GM08714 (cell line): ENCODE data around the gene ZCWPW2.

ENCODE experiments used
- H3K4me3 ChIP-seq: fragments of 200-500 bp; sonication (Bioruptor generic); 2 replicates; pipeline ENCODE4 v1.5.1; 2014; ENCODE audit warnings: mild to moderate bottlenecking, low read length, inconsistent platforms
- ZNF274 ChIP-seq: IDR thresholded peaks from 2 replicates; pipeline ENCODE4 v1.6.1; 2012; ENCODE audit warnings: mild to moderate bottlenecking, low read depth, low read length

Gene ZCWPW2

GRCh38 chr3:28476194-28476593 lies 127.7 kb downstream of the ZCWPW2 start:
- no peak for TF ChIP-seq ZNF274
- no peak overlapping the region for H3K4me3 ChIP-seq

- no peak overlapping the region for H3K4me3 ChIP-seq
- TF ChIP-seq ZNF274 = no peak
Measured at GRCh38 chr3:28476764-28477163, 128.2 kb downstream of the ZCWPW2 start.

- no peak for TF ChIP-seq ZNF274
- H3K4me3 ChIP-seq = no peak overlapping the region
Measured at GRCh38 chr3:28485164-28485563, 136.6 kb downstream of the ZCWPW2 start.

GRCh38 chr3:28495301-28495700 lies 146.8 kb downstream of the ZCWPW2 start:
- H3K4me3 ChIP-seq = no peak overlapping the region
- no peak for TF ChIP-seq ZNF274

GRCh38 chr3:28502397-28502937 lies 153.9 kb downstream of the ZCWPW2 start:
- no peak overlapping the region for H3K4me3 ChIP-seq
- TF ChIP-seq ZNF274 = no peak

GRCh38 chr3:28504976-28505375 lies 156.5 kb downstream of the ZCWPW2 start:
- no peak overlapping the region for H3K4me3 ChIP-seq
- no peak for TF ChIP-seq ZNF274

- TF ChIP-seq ZNF274 = no peak
- H3K4me3 ChIP-seq = no peak overlapping the region
Measured at GRCh38 chr3:28521663-28522062, 173.1 kb downstream of the ZCWPW2 start.

- TF ChIP-seq ZNF274 = no peak
Measured at GRCh38 chr3:28542351-28542750, 193.8 kb downstream of the ZCWPW2 start.

GRCh38 chr3:28544236-28544635 lies 195.7 kb downstream of the ZCWPW2 start:
- no peak for TF ChIP-seq ZNF274
- H3K4me3 ChIP-seq = no peak overlapping the region

More at GRCh38 chr3:28542351-28542750, 193.8 kb downstream of the ZCWPW2 start:
- H3K4me3 ChIP-seq = no peak overlapping the region

GRCh38 chr3:28544831-28545230 lies 196.3 kb downstream of the ZCWPW2 start:
- TF ChIP-seq ZNF274 = no peak

GRCh38 chr3:28547677-28548076 lies 199.2 kb downstream of the ZCWPW2 start:
- H3K4me3 ChIP-seq = no peak overlapping the region
- no peak for TF ChIP-seq ZNF274

More at GRCh38 chr3:28544831-28545230, 196.3 kb downstream of the ZCWPW2 start:
- no peak overlapping the region for H3K4me3 ChIP-seq

GRCh38 chr3:28553175-28553574 lies 204.7 kb downstream of the ZCWPW2 start:
- TF ChIP-seq ZNF274 = no peak
- no peak overlapping the region for H3K4me3 ChIP-seq

- no peak overlapping the region for H3K4me3 ChIP-seq
- TF ChIP-seq ZNF274 = no peak
Measured at GRCh38 chr3:28556195-28556594, 207.7 kb downstream of the ZCWPW2 start.

GRCh38 chr3:28564211-28564610 lies 215.7 kb downstream of the ZCWPW2 start:
- no peak for TF ChIP-seq ZNF274

GRCh38 chr3:28569357-28569756 lies 220.8 kb downstream of the ZCWPW2 start:
- no peak overlapping the region for H3K4me3 ChIP-seq
- TF ChIP-seq ZNF274 = no peak

More at GRCh38 chr3:28564211-28564610, 215.7 kb downstream of the ZCWPW2 start:
- no peak overlapping the region for H3K4me3 ChIP-seq

GRCh38 chr3:28574036-28574435 lies 225.5 kb downstream of the ZCWPW2 start:
- no peak overlapping the region for H3K4me3 ChIP-seq
- TF ChIP-seq ZNF274 = no peak
